GM18508 (cell line): Measurements from ENCODE around the gene NFIA.

ENCODE experiments used
- ATAC-seq: cut with Tn5 transposase; IDR thresholded peaks from one replicate; pipeline ENCODE4 v1.9.1; 2021; ENCODE audit warnings: moderate number of reproducible peaks; ENCODE audit not compliant: insufficient read depth, unreplicated experiment

Gene NFIA

DNA sequence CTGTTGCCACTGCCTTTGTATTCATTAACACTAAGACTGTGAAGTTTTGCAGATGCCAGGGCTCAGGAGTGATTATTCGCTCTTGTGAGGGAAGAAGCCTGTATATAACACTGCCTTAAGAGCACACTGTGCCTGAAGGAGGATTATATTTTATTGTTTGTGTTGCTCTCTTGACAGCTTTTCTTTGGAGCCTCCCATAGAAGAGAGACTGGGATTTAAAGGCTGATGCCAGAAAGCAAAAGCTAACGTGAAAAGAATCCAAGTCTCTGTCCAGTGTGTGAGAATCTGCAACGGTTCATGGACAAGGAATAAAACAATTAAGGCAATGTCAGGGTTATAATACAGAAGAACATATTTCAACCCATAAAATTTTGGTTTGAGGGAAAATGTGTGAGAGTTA, 316.8 kb downstream of the NFIA start:
- ATAC-seq, result no peak

DNA sequence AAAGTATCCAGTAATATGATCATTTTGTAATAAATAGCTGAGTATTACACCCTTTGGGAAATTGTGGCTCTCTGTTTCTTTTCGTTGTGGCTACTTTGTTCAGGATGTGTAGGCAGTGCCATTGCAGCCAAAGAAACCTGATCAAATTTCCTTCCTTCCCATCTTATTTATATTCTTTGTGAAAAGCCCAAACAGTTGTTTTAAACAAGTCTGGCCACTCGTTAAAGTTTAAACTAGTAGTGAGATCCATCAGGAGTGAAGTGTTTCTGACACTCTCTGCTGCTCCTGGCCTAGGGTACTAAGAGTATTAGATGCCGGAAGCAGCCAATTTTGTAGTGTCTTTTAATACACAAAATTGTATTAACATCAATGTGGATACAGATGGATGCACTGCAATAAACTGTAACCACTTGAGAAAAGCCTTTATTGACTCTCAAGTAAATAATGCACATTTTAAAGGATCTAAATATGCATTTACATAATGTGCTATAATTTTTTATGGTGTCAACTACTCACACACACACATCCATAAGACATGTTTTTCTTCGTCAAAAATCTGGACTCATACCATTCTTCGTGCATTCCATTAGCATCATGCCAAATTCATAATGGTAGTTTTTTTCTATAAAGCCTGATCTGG, 317.9 kb downstream of the NFIA start:
- no peak for ATAC-seq

DNA sequence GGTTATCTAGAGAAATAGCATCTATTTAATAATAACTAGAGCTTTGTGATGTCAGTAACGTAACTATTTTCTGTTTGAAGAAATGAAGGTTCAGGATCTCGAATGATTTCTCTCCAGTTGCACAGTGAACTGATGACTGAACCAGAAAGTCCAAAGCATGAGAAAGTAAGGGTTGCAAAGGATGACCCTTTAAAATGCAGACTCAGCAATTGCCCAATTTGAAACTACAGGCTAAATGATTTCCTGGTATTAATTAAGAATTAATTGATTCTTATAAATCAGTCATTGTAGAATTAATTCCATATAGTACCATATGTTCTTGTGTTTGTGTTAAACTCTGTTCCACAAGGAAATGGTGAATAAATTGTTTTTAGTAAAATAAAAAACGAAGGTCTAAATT, 318.6 kb downstream of the NFIA start:
- no peak for ATAC-seq

DNA sequence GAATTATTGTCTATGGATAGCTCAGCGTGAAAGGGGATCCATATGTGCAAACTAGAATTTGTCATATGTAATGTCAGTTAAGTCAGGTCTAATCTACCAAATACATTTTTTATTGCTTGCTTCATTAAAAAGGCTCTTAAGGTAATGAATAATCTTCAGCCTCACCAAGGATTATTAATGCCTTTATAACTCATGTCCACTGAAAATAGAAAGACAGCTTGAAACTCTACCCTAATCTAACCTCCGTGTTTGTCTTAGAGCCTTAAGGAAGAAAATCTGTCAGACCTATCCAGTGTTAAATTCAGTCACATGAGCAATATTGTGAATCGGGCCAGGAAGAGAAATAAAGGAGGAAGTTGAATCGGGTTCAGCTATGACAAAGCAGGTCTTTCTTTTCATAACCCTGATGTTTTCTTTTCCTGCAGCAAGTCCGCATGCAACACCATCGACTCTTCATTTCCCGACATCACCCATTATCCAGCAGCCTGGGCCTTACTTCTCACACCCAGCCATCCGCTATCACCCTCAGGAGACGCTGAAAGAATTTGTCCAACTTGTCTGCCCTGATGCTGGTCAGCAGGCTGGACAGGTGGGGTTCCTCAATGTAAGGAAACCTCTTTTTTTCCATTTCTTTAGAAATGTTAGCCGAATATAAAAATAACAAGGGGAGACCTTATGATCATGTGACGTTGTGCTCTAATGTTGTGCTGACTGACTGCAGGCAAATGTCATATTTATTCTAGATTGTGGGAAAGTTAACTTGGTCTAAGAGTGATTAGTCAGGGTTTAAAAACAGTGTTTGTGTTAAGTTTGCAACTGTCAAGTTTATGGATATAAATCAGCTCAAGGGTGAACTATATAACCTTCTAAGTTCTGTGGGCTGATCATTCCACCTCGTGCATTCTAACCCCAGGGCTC, 321.6 kb downstream of the NFIA start:
- no peak for ATAC-seq

DNA sequence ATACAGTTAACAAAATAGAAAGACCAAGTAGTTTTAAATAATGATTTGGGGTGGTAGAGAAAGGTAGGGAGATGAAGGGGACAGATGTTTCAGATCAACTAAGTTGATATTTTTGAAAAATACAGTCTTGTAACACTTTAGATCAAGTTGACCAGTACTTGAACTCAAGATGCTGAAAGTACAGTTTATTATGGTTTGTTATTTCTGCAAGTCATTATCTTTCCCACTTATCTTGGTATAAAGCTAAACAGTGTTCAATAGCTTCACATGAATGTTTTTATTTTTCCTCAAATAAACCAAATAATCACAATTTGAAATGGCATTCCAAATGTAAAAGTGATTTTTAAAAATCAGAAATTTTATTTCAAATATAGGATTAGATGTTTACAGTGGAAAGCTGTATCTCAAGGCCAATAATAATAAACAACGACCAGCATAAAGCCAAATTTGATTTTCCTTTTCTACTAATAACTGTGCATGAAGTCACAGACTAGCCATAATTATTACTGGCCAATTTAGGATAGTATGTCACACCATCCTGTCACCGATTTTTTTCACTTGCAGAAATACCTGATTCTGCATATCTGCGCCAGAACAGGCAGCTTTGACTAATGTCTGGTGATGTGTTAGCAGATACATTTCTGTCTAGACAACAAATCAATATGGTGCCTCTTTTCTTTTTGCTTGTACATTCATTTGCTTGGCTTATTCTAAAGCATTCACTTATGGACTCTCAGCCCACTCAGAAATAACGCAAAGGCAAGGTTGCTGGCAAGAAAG, 322.4 kb downstream of the NFIA start:
- ATAC-seq, result no peak

DNA sequence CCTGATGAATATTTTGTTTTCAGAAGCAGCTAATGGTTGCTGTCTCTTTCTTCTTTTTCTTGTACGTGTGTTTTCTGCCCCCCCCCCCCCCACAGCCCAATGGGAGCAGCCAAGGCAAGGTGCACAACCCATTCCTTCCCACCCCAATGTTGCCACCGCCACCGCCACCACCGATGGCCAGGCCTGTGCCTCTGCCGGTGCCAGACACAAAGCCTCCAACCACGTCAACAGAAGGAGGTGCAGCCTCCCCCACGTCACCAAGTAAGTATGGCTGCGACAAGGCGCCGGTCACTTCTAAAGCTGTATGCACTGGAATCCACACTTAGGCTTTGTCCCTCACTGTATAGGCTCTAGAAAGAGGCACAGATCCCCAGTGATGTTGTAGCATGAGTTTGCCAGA, 324.1 kb downstream of the NFIA start:
- no peak for ATAC-seq

DNA sequence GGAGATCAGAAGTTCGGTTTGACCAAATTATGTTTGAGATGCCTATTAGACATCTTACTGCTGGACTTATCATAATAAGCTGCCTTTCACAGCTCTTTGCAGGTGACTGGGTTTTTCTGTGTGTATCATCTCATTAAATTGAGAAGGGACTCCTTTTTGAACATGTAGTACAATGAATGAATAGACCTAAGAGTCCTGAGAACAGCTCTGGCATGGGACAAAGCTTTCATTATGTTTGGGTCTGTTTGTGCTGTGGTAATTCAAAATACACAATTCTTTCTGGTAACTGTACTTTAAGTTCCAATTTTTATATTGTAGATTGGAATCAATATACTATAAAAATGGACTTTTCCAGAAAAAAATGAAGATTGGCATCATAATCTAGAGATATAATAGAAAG, 330.2 kb downstream of the NFIA start:
- no peak for ATAC-seq

DNA sequence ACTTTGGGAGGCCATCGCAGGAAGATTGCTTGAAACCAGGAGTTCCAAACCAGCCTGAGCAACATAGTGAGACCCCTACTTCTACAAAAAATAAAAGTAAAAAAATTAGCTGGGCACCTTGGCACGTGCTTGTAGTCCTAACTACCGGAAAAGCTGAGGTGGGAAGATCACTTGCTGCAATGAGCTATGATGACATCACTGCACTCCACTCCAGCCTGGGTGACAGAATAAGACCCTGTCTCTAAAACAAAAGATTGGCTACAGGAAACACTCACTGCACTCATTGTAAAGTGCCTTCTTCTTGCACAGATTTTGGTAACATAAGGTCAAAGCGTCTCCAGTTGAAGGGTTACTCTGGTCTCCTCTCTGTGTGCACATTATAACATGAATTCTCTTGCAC, 336.8 kb downstream of the NFIA start:
- ATAC-seq, result no peak

DNA sequence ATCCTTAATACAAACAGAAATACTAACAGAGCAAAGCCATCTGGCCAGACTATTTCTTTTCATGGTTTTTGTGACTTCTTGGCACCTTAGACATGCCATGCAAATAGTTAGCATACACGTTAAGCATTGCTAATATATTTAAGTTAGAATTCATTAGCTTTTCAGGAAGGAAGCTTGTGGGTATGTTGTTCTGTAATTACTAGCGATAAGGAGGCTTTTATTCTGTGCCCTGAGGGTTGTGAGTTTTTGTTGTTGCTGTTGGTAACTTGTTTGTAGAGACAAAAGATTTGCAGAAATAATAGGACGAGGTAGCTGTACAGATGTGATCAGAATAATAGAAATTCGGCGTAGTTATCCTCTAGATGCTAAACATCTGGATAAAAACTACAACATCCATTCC, 337.3 kb downstream of the NFIA start:
- ATAC-seq, result no peak

DNA sequence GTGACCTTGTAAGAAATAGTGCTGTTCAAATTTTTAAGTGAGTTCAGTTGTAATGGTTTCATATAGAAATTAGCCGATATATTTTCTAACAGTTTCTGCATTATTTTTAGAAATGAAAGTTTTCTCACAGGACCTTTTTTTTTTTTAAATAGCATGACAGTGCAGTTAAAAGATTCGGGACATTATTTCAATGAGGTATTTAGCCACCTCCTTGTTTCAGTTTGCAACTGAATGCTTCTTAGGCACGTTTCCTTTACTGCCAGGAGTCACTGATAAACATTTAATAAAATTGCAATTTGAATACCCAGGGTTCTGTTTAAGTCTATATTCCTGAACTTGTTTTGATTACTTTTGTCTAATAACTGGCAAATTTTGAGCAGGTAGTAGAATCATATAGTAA, 337.9 kb downstream of the NFIA start:
- no peak for ATAC-seq

DNA sequence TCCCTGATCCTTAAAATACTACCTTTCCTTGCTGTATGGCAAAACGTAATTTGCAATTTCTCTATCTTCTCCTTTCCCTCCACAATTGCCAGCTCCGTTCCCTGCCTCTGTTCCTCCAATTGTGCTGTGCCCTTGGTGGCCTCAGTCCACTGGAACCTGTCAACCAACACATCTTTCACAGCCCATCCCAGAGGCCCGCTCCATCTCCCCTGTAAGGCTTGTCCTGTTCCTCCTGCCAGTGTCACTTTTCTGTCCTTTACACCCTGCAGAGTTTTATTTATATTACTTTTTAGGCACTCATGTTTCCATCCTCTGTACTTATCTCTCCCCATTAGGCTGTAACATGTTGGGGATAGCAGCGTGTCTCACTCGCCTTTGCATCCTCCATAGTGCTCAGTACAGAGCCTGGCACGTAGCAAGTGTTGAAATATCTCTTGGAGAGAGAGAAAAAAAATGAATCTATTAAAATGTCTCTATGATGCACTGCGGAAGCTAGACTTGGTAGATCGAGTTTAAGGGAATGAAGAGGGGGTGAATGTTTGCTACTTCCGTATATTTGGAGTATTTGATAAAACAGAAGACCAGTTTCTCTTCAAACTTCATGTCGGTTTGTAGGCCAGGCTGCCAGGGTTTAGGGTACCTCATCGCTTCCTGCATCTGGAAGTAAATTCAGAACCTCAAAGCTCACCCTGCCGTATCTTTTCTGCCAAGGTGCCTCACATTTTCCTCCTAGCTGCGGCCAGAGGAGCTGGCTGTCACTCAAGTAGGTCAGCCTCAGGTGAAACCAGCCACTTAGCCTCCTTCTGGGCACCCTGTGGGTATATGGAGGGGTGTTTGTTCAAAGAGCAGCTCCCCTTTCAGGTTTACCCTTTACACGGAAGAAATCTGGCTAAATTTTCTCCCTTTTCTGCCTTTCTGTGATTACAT, 338.8 kb downstream of the NFIA start:
- ATAC-seq, result no peak

DNA sequence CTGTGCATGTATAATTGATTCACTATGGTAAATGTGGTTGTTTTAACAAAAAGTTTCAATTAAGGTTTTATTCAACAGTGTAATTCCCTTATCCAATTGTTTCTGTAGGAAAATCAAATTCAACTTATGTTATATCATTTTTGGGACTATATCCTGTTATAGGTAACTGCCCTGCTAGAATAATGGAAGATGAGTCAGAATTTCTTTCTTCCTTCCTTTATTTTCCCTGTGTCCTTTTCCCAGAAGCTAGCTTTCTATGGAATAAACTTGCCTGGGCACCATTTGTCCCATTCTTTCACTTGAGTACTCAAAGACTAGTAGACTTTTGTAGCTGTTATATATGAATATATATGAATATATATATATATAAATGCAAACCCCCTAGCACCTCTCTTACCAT, 341.3 kb downstream of the NFIA start:
- no peak for ATAC-seq

DNA sequence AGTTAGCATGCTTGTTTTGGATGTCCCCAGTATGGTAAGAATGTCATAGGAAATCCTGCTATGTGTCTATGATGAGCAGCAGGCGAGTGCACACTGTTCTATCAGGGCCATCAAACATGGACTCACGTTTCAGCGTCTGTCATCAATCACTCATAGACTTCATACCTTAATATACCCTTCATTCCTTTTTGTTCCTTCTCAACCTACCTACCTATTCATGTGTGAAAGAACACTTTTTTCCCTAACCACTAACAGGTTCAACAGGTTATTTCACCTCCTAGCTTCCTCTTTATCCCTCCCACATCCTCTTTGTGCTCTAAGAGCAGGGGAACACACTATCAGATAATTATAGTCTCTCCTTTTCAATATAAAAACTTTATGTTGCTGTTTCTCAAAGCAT, 342.0 kb downstream of the NFIA start:
- ATAC-seq, result no peak

DNA sequence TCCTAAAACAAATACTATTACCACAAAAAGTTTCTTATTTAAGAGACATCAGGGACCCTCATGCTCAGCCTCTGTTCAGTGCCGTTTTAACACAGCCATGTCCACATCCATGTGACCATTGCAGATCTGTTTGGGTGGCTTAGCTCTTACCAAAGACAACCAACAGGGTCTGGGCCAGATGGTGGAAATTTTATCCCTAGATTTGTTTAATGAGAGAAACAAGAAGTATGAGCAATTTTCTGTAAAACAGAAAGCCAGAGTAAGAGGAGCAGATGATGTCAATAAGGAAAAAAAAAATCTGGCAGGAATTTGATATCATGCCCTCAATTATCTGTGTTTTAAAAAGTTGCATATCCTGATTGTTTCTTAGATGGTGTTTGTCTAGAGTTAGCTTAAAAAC, 342.7 kb downstream of the NFIA start:
- ATAC-seq, result no peak

DNA sequence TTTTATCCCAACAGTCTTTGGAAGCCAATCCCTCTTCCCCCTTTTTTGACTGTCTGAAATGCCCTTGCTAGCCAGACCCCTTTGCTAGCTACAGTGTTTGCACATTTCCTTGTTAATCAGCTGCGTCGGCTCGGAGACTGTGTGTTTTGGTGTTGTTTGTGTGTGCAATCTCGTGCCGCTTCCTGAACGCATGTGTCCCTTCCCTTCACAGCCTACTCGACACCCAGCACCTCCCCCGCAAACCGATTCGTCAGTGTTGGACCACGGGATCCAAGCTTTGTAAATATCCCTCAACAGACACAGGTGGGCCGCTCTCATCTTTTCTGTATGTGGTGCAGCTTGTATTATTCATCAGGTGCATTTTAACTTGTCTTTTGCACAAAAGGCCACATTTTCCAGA, 343.9 kb downstream of the NFIA start:
- no peak for ATAC-seq

DNA sequence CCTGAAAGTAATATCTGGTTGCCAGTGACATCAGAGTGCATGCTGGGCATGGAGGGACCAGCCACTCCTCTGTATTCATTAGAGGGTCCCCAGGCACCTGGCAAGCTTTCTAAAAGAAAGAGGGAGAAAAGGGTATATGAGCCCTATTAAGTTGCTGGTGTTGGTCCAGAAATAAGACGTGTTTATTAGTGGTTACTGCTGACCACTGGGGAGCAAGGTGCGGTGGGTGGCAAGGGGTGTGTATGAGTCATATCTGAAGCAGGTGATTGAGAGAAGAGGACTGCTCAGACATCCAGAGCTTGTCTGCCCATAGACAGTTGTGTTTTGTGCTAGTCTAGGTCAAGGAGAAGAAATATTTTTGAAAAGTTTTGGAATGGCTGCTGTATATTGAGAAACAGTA, 344.5 kb downstream of the NFIA start:
- no peak for ATAC-seq

DNA sequence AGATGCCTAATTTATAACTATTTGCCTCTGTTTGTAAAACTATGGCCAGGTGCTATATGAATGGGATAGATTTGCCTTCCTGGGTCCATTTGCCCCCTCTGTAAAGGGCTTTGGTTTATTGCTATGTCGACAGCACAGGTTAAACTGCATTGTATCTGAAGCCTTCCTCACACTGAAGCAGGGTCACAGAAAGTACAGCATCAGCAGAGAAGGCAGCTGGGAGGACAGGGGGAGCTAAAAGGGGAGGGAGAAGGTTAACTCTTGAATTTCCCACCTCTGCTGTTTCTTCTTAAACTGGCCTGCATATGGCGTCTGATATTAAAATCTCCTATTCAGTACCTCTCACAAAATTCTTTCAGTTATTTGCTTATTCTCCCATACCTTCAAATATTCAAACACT, 345.1 kb downstream of the NFIA start:
- no peak for ATAC-seq

DNA sequence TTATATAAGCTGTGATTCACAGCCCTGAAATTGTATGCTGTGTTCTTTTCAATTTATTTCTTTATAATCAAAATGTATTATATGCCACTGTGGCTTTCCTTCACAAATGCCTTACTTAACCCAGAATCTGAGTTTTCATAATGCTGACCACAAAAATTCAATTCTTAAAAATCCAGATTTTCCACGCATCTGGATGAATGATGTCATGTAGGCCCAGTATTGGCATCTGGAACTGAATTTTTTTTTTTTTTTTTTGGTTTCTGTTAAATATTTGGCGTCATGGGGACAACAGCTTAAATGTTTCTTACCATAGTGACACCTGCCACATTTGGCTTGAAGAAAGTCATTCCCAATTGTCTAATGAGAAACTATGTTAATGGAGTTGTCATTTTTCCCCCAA, 345.8 kb downstream of the NFIA start:
- no peak for ATAC-seq

DNA sequence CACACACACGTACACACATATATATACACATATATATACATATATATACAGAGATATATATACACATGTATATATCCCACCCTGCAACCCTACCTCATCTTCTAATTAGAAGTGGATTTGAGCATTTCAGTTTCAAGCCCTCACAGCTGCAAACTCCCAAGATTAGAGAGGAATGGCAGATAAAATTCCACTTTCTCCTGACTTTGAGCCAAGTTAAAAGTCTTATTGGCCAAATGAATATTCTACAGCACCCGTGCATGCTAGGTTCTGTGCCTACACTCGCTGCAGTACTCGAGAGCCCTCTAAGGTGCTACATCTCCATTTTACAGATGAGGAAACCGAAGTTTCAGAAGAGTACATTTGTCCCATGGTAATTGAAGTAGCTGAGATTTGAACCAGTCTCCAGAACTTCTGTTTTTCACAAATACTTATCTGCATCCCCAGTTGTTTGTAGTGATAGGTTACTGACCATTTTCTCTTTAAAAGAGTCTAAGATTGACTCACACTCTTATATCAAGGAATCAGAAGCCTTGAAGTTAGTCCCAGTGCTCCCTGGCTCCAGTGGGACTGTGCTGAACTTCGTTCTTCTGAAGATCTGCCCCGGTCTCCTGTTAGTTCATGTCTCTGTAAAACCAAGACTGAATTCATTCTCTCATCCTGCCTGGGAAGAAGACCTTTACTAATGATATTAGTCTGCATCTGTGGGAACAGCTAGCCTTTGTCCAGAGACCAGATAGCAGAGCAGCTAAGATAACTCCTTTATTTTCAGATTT, 350.4 kb downstream of the NFIA start:
- no peak for ATAC-seq
